OCI-LY1 (cell line): Measurements from ENCODE around the gene FAM222A.

Experiments
- H2AFZ ChIP-seq: fragments of 200-600 bp; sonication (generic), shearing (Covaris generic); 2 replicates; pipeline ENCODE4 v1.6.0; 2014; ENCODE audit warnings: antibody characterized with exemption, mild to moderate bottlenecking, low read length
- H3F3A ChIP-seq: fragments of 200-600 bp; sonication (generic), shearing (Covaris generic); 2 replicates; pipeline ENCODE4 v1.6.0; 2014; ENCODE audit warnings: mild to moderate bottlenecking, antibody characterized with exemption, low read length, moderate library complexity; ENCODE audit not compliant: insufficient read depth
- H3K27ac ChIP-seq: fragments of 200-600 bp; sonication (generic); 2 replicates; pipeline ENCODE4 v1.5.1; 2014; ENCODE audit warnings: low read length, mixed run types, mild to moderate bottlenecking, low read depth; ENCODE audit not compliant: poor library complexity, severe bottlenecking
- H3K27me3 ChIP-seq: fragments of 200-600 bp; sonication (generic); 2 replicates; pipeline ENCODE4 v1.6.0; 2014; ENCODE audit warnings: antibody characterized with exemption, mild to moderate bottlenecking, low read length, moderate library complexity; ENCODE audit not compliant: insufficient read depth
- H3K36me3 ChIP-seq: fragments of 200-600 bp; sonication (generic); 2 replicates; pipeline ENCODE4 v1.6.1; 2014; ENCODE audit warnings: mild to moderate bottlenecking, antibody characterized with exemption, low read length, moderate library complexity, mixed read lengths; ENCODE audit not compliant: insufficient read depth
- H3K4me1 ChIP-seq: fragments of 200-600 bp; sonication (generic); 2 replicates; pipeline ENCODE4 v1.5.1; 2014; ENCODE audit warnings: mild to moderate bottlenecking, low read length, moderate library complexity; ENCODE audit not compliant: insufficient read depth, severe bottlenecking
- H3K4me2 ChIP-seq: fragments of 200-600 bp; sonication (generic), shearing (Covaris generic); 2 replicates; pipeline ENCODE4 v1.6.1; 2014; ENCODE audit warnings: low read length
- H3K4me3 ChIP-seq: fragments of 200-600 bp; sonication (generic); 2 replicates; pipeline ENCODE4 v1.5.1; 2014; ENCODE audit warnings: low read length, low read depth, mild to moderate bottlenecking, mixed read lengths; ENCODE audit not compliant: poor library complexity, severe bottlenecking
- H3K79me2 ChIP-seq: fragments of 200-600 bp; shearing (Covaris generic); 2 replicates; pipeline ENCODE4 v1.6.1; 2016; ENCODE audit warnings: mixed run types, low read length, mixed read lengths; ENCODE audit not compliant: insufficient read depth
- H3K9ac ChIP-seq: fragments of 200-600 bp; sonication (generic), shearing (Covaris generic); 2 replicates; pipeline ENCODE4 v1.6.1; 2014; ENCODE audit warnings: mild to moderate bottlenecking, low read length, mixed read lengths
- H3K9me2 ChIP-seq: fragments of 200-600 bp; sonication (generic), shearing (Covaris generic); 2 replicates; pipeline ENCODE4 v1.6.1; 2014; ENCODE audit warnings: low read depth, mild to moderate bottlenecking, low read length, mixed read lengths
- H3K9me3 ChIP-seq: fragments of 200-600 bp; shearing (Covaris generic); 2 replicates; pipeline ENCODE4 v1.6.1; 2014; ENCODE audit warnings: low read length, mixed read lengths
- H4K20me1 ChIP-seq: fragments of 200-600 bp; sonication (generic), shearing (Covaris generic); 2 replicates; pipeline ENCODE4 v1.6.0; 2016; ENCODE audit warnings: mild to moderate bottlenecking, low read length; ENCODE audit not compliant: insufficient read depth
- EZH2 ChIP-seq: fragments of 200-600 bp; sonication (generic), shearing (Covaris generic); IDR thresholded peaks from 2 replicates; pipeline ENCODE4 v1.8.0; 2017; ENCODE audit warnings: borderline replicate concordance, mixed run types, mild to moderate bottlenecking, antibody characterized with exemption, low read length, moderate library complexity, mixed read lengths
- TF ChIP-seq, protein P1 (sequence below): fragments of 200-600 bp; sonication (generic), shearing (Covaris generic); IDR thresholded peaks from 2 replicates; pipeline ENCODE4 v1.5.1; 2017; ENCODE audit warnings: mild to moderate bottlenecking, antibody characterized with exemption, low read length, moderate library complexity, mixed read lengths

FAM222A gene

DNA sequence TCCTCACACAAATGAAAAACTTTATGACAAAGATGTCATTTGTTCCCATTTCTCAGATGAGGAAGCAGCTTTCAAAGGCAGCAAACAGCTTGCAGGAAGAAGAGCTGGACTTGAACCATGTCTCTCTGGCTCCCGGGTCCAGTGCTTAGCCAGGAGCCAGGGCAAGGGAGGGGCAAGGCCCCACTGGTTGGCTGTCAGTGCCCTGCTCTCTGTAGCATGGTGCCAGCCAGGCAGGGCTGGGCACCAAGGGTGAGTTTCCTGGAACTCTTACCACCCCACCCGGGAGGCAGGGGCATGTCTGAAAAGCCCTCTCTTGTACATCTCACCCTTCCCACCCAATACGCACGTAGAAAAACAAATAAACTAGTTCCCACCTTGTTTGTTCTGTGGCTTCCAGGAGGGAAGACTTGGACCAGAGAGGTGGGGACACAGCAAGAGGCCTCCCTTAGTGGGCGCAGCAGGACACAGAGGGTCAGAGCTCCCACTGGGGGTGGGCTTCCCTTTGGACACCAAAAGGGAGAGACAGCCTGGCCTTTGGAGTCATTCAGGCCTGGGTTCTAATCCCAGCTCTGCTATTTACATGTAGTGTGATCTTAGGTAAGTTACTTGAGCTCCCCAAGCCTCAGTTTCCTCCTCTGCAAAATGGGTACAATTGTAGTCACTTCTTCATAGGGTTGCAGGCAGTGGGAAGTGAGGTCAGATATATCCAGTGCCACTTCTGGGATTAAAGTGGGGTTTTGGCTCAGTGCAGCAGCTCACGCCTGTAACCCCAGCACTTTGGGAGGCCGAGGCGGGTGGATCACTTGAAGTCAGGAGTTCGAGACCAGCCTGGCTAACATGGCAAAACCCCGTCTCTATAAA lies 102.4 kb downstream of the FAM222A start:
- no peaks in the 10 kb centered on the region for H3K9me3 ChIP-seq
- H3K27ac ChIP-seq, result no peak overlapping the region
- no peaks in the 10 kb centered on the region for H3K36me3 ChIP-seq
- no peak overlapping the region for H2AFZ ChIP-seq
- H3K4me3 ChIP-seq, result no peak overlapping the region
- no peak overlapping the region for H3K4me2 ChIP-seq
- no peak for TF ChIP-seq EZH2
- TF ChIP-seq, protein P1, sequence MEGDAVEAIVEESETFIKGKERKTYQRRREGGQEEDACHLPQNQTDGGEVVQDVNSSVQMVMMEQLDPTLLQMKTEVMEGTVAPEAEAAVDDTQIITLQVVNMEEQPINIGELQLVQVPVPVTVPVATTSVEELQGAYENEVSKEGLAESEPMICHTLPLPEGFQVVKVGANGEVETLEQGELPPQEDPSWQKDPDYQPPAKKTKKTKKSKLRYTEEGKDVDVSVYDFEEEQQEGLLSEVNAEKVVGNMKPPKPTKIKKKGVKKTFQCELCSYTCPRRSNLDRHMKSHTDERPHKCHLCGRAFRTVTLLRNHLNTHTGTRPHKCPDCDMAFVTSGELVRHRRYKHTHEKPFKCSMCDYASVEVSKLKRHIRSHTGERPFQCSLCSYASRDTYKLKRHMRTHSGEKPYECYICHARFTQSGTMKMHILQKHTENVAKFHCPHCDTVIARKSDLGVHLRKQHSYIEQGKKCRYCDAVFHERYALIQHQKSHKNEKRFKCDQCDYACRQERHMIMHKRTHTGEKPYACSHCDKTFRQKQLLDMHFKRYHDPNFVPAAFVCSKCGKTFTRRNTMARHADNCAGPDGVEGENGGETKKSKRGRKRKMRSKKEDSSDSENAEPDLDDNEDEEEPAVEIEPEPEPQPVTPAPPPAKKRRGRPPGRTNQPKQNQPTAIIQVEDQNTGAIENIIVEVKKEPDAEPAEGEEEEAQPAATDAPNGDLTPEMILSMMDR, result no peak
- no peaks in the 10 kb centered on the region for H4K20me1 ChIP-seq
- H3K27me3 ChIP-seq, result no peaks in the 10 kb centered on the region
- H3F3A ChIP-seq, result no peaks in the 10 kb centered on the region
- no peak overlapping the region for H3K9ac ChIP-seq
- H3K4me1 ChIP-seq, result no peaks in the 10 kb centered on the region
- no peaks in the 10 kb centered on the region for H3K9me2 ChIP-seq
- H3K79me2 ChIP-seq, result no peaks in the 10 kb centered on the region

DNA sequence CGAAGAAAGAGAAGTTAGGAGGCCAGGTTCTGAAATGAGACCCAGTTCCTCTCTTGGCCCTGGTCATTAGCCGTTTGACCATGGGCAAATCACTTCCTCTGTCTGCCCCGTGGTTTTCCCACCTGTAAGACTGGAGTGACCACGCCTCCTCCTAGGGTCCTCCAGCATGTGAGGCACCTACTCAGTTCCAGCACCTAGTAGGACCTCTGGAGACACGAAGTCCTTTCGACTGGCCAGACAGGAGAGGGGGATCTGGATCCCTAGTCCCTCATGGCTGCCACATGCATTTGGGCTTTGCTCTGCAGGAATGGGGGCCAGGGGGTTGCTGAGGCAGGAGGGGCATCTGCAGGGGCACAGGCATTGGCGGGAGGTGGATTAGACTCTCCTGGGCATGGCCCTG lies 103.2 kb downstream of the FAM222A start:
- Histone ChIP-seq H2AFZ (no peak overlapping the region), H3K4me3 (no peak overlapping the region), H3K27ac (no peak overlapping the region), H3K9me2 (no peaks in the 10 kb centered on the region), H3K9ac (no peak overlapping the region), H3F3A (no peaks in the 10 kb centered on the region), H3K36me3 (no peaks in the 10 kb centered on the region), H4K20me1 (no peaks in the 10 kb centered on the region), H3K4me1 (no peaks in the 10 kb centered on the region), H3K27me3 (no peaks in the 10 kb centered on the region), H3K79me2 (no peaks in the 10 kb centered on the region), H3K9me3 (no peaks in the 10 kb centered on the region), H3K4me2 (no peak overlapping the region)
- TF ChIP-seq EZH2, result no peak
- TF ChIP-seq, protein P1, result no peak

DNA sequence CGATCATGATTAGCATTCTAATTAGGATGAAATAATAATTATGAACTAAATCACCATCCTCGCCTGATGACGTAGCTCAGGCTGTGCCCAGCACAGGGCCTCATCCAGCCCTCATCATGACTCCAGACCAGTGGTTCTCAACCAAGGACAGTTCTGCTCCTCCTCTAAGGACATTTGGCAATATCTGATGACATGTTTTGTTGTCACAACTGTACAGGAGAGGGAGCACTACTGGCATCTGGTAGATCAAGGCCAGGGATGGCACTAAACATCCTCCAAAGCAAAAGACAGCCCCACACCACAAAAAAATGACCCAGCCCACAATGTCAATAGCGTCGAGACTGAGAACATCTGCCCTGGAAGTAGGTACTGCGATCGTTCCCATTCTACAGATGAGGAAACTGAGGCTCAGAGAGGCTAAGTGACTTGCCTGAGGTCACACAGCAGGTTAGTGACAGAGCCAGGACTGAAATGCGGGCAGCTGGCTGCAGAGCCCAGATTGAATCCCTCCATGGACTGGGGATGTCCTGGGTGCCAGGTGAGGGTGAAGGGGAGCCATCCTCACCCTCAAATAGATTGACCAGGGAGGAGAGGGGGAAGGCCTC lies 104.1 kb downstream of the FAM222A start:
- Histone ChIP-seq H3K27ac (no peak overlapping the region), H3K79me2 (no peaks in the 10 kb centered on the region), H3K36me3 (no peaks in the 10 kb centered on the region), H3K4me1 (no peaks in the 10 kb centered on the region), H3K27me3 (no peaks in the 10 kb centered on the region), H3F3A (no peaks in the 10 kb centered on the region), H3K4me2 (no peak overlapping the region), H3K9me2 (no peaks in the 10 kb centered on the region), H3K9ac (no peak overlapping the region), H3K4me3 (no peak overlapping the region), H3K9me3 (no peaks in the 10 kb centered on the region), H2AFZ (no peak overlapping the region), H4K20me1 (no peaks in the 10 kb centered on the region)
- TF ChIP-seq, protein P1, result no peak
- no peak for TF ChIP-seq EZH2
